BJ (cell line): ENCODE results near the gene ZNF467. TPM values are rescaled to one million over a fixed set of nuclear protein-coding genes. Genes with fewer than 3 reads are reported as not detected.
A peak's percentile ranks its signal among the peaks of the same experiment; 100 is the strongest.

Experiments
- CTCF ChIA-PET: fragments of 350-600 bp; formaldehyde crosslinking; extraction: SDS; loops from one replicate; lab custom pipeline; 2021; ENCODE audit warnings: antibody characterized with exemption, inconsistent platforms; lab: Yijun Ruan, JAX
- POLR2A ChIA-PET: fragments of 300-600 bp; sonication (Branson Sonifier 250); formaldehyde crosslinking; extraction: SDS; loops from one replicate; lab custom pipeline; 2021; ENCODE audit warnings: antibody characterized with exemption; lab: Charles Lee
- DNase-seq: peaks from one replicate; pipeline ENCODE4 v3.0.0-alpha.2; 2011; ENCODE audit warnings: low read depth
- H3K27me3 ChIP-seq: 2 replicates; pipeline ENCODE4 v1.6.0; 2011; ENCODE audit warnings: low read length; ENCODE audit not compliant: control insufficient read depth, insufficient read depth
- H3K36me3 ChIP-seq: 2 replicates; pipeline ENCODE4 v1.5.1; 2011; ENCODE audit warnings: low read length; ENCODE audit not compliant: control insufficient read depth, insufficient read depth
- H3K4me3 ChIP-seq: 2 replicates; pipeline ENCODE4 v1.5.1; 2011; ENCODE audit warnings: low read depth, mild to moderate bottlenecking, control low read depth, low read length
- CTCF ChIP-seq: IDR thresholded peaks from 2 replicates; pipeline ENCODE4 v1.5.1; 2011; ENCODE audit warnings: low read depth, mild to moderate bottlenecking, control low read depth, inconsistent platforms, low read length, moderate library complexity; ENCODE audit not compliant: insufficient read depth
- polyA plus RNA-seq: library from polyadenylated mRNA; depleted of rRNA; stranded (reverse); fragments of >200 nt; gene quantifications from 2 replicates; pipeline ENCODE4 v1.2.3, GENCODE V29; 2011

ZNF467 gene
- polyA plus RNA-seq, 1 experiment = 1.6 TPM

GRCh38 chr7:149770728-149771636 lies 2.4 kb downstream of the ZNF467 start:
- ChIA-PET POLR2A (no interaction called here), CTCF (no interaction called here)
- TF ChIP-seq CTCF = no peak
- H3K36me3 ChIP-seq = no peaks in the 10 kb centered on the region
- peaks cover 20% of the 10 kb centered on the region for H3K27me3 ChIP-seq
- DNase-seq = no peak
- peak overlapping the region; percentile 38 for H3K4me3 ChIP-seq

- TF ChIP-seq CTCF = no peak
- Histone ChIP-seq H3K4me3 (no peak overlapping the region), H3K36me3 (no peaks in the 10 kb centered on the region), H3K27me3 (peaks cover 23% of the 10 kb centered on the region)
- ChIA-PET POLR2A (no interaction called here), CTCF (interaction anchor here (1.8 kb wide), 1 partner anchor 28 kb away, joined by 7 read pairs; no protein-coding TSS in a partner anchor)
- no peak for DNase-seq
These were observed 3.5 kb downstream of the ZNF467 start for GRCh38 chr7:149769915-149770314.

- no peaks in the 10 kb centered on the region for H3K36me3 ChIP-seq
- ChIA-PET POLR2A (no interaction called here), CTCF (interaction anchor here (1.5 to 1.8 kb wide), 2 partner anchors 9 to 27 kb away, joined by 4 to 7 read pairs; no protein-coding TSS in a partner anchor)
- DNase-seq = no peak
- TF ChIP-seq CTCF = no peak
- no peak overlapping the region for H3K4me3 ChIP-seq
- peaks cover 27% of the 10 kb centered on the region for H3K27me3 ChIP-seq
These were observed 4.5 kb downstream of the ZNF467 start for GRCh38 chr7:149768931-149769330.

- POLR2A ChIA-PET = no interaction called here
- Histone ChIP-seq H3K36me3 (no peaks in the 10 kb centered on the region), H3K4me3 (no peak overlapping the region), H3K27me3 (peaks cover 27% of the 10 kb centered on the region)
- CTCF ChIA-PET = no interaction called here
- no peak for TF ChIP-seq CTCF
- no peak for DNase-seq
These were observed 6.3 kb downstream of the ZNF467 start for GRCh38 chr7:149767068-149767467.

- POLR2A ChIA-PET = no interaction called here
- CTCF ChIA-PET = interaction anchor here (1.0 kb wide), 1 partner anchor 24 kb away, joined by 4 read pairs; no protein-coding TSS in a partner anchor
These were observed 7.2 kb downstream of the ZNF467 start for GRCh38 chr7:149766135-149766675.

More at GRCh38 chr7:149766135-149766675, 7.2 kb downstream of the ZNF467 start:
- no peak overlapping the region for H3K4me3 ChIP-seq
- no peak for DNase-seq
- peaks cover 27% of the 10 kb centered on the region for H3K27me3 ChIP-seq
- no peak for TF ChIP-seq CTCF
- H3K36me3 ChIP-seq = no peaks in the 10 kb centered on the region
